Osteoblast (primary cell): ENCODE data around the gene TRPC4. TPM values are rescaled to one million over a fixed set of nuclear protein-coding genes. Genes with fewer than 3 reads are reported as not detected.

ENCODE experiments used
- DNase-seq: peaks from one replicate; pipeline ENCODE4 v3.0.0; 2011; ENCODE audit warnings: low spot score, mixed read lengths; ENCODE audit not compliant: insufficient read length; ENCODE audit errors: missing footprints
- H2AFZ ChIP-seq: 2 replicates; pipeline ENCODE4 v1.6.0; 2011; ENCODE audit warnings: mild to moderate bottlenecking, low read length
- H3K27ac ChIP-seq: 2 replicates; pipeline ENCODE4 v1.5.1; 2011; ENCODE audit warnings: mild to moderate bottlenecking, low read depth, low read length, moderate library complexity
- H3K27me3 ChIP-seq: 2 replicates; pipeline ENCODE4 v1.6.0; 2012; ENCODE audit warnings: mild to moderate bottlenecking, control low read depth, inconsistent platforms, low read length, moderate library complexity; ENCODE audit not compliant: insufficient read depth
- H3K36me3 ChIP-seq: 2 replicates; pipeline ENCODE4 v1.5.1; 2011; ENCODE audit warnings: mild to moderate bottlenecking, low read length, control low read depth, moderate library complexity; ENCODE audit not compliant: insufficient read depth
- H3K4me1 ChIP-seq: 2 replicates; pipeline ENCODE4 v1.5.1; 2011; ENCODE audit warnings: mild to moderate bottlenecking, low read length, control low read depth, moderate library complexity; ENCODE audit not compliant: insufficient read depth
- H3K4me2 ChIP-seq: 2 replicates; pipeline ENCODE4 v1.6.0; 2011; ENCODE audit warnings: mild to moderate bottlenecking, low read length; ENCODE audit not compliant: insufficient read depth
- H3K4me3 ChIP-seq: fragments of 200-600 bp; sonication (generic); 3 replicates; pipeline ENCODE4 v1.5.1; 2012; ENCODE audit warnings: mild to moderate bottlenecking, low read length, inconsistent platforms; ENCODE audit not compliant: insufficient read depth
- H3K79me2 ChIP-seq: 2 replicates; pipeline ENCODE4 v1.6.0; 2012; ENCODE audit warnings: mild to moderate bottlenecking, low read length, control low read depth, inconsistent platforms; ENCODE audit not compliant: insufficient read depth
- H3K9me3 ChIP-seq: 2 replicates; pipeline ENCODE4 v1.5.1; 2011; ENCODE audit warnings: low read depth, low read length, control low read depth
- H4K20me1 ChIP-seq: 2 replicates; pipeline ENCODE4 v1.6.0; 2012; ENCODE audit warnings: mild to moderate bottlenecking, low read length, control low read depth; ENCODE audit not compliant: insufficient read depth
- CTCF ChIP-seq: IDR thresholded peaks from 2 replicates; pipeline ENCODE4 v1.5.1; 2011; ENCODE audit warnings: mild to moderate bottlenecking, low read depth, low read length, moderate library complexity; ENCODE audit errors: extremely low read depth
- total RNA-seq: library from RNA; depleted of rRNA; stranded (reverse); fragments of >200 nt; gene quantifications from 2 replicates; pipeline ENCODE4 v1.2.3, GENCODE V29; 2012

The TRPC4 gene
- total RNA-seq, 1 donor = 9.8 TPM

DNA sequence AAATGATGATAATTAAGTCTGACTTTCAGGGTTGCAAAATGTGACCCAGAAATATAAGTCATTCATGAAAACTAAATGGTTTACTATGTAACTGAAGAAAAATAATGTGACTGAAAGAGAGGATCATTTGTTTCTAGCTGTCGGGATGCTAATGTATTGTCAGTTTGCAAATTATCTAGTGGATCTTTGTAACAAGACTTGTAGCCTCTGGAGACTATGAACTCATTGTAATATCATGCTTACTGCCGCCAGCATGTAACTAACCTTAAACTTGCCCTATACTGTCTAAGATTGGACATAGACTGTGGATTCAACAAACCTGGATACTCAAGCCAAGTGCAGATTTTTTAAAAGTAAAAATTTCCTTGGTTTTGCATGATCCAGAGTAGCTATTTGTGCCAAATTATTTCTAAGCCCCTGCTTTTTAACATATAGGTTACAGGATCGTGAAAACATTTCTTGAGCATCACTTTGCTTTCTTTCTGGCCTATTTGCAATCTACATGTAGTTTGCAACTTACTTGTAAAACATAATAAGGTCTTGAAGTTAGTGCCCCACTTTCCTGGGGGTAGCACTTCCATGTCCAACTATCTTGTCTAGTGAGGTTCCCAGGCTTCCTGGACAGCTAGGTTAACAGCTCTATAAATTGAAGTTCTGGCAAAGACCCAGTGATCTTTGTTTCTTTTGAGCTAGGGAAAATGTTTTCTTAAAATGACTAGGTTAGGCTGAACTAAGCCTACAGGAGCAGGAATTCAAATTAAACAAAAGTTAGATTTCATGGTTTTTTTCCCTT is 267.7 kb downstream of the TRPC4 start:
- Histone ChIP-seq H3K79me2 (peaks cover 24% of the 10 kb centered on the region), H3K4me2 (no peak overlapping the region), H3K36me3 (peaks cover 4% of the 10 kb centered on the region), H4K20me1 (no peaks in the 10 kb centered on the region), H3K4me1 (peaks cover 22% of the 10 kb centered on the region), H3K4me3 (no peak overlapping the region), H3K27ac (no peak overlapping the region), H2AFZ (peak overlapping the region; percentile 38), H3K9me3 (no peaks in the 10 kb centered on the region), H3K27me3 (no peaks in the 10 kb centered on the region)
- TF ChIP-seq CTCF = no peak
- DNase-seq = no peak

DNA sequence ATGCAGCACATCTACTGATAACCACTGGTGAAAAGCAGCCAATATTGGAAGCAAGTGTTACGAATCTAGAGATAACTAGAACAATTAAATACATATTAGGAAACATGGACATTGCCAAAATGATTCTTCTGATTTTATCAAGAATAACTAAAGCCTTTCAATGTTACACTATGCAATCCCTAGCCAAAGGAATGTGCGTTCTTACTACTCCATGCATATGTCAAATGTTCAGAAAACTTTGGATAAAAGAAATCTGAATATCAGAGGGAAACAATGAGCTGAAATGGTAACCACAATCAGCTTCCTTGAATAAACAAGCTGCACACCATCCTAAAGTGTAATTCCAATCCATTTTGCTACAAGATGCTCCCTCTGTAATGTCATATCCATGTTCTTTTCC is 270.1 kb downstream of the TRPC4 start:
- Histone ChIP-seq H3K4me3 (peak overlapping the region; percentile 72), H3K27me3 (no peaks in the 10 kb centered on the region), H2AFZ (peak overlapping the region; percentile 7), H3K4me1 (peaks cover 33% of the 10 kb centered on the region), H3K36me3 (peaks cover 23% of the 10 kb centered on the region), H3K27ac (peak overlapping the region; percentile 76), H3K9me3 (no peaks in the 10 kb centered on the region), H3K79me2 (peaks cover 41% of the 10 kb centered on the region), H3K4me2 (peak overlapping the region; percentile 75), H4K20me1 (peaks cover 2% of the 10 kb centered on the region)
- DNase-seq = no peak
- no peak for TF ChIP-seq CTCF

GRCh38 chr13:37598597-37598996 is 271.0 kb downstream of the TRPC4 start, which contains the start of gene POSTN:
POSTN (minus strand) TSS chr13:37598768; CDS start chr13:37598726, 42 bp downstream.
- peak within 1 kb of the TSS; percentile 72 for H3K4me3 ChIP-seq
- peaks cover 44% of the 10 kb centered on the region for H3K79me2 ChIP-seq

More at GRCh38 chr13:37598597-37598996, 271.0 kb downstream of the TRPC4 start, which contains the start of gene POSTN:
- Histone ChIP-seq H3K9me3 (no peaks in the 10 kb centered on the region), H3K27me3 (no peaks in the 10 kb centered on the region), H4K20me1 (peaks cover 2% of the 10 kb centered on the region), H3K4me2 (peak within 1 kb of the TSS; percentile 75), H3K4me1 (peaks cover 33% of the 10 kb centered on the region), H3K27ac (peak within 1 kb of the TSS; percentile 76), H2AFZ (peak within 1 kb of the TSS; percentile 68), H3K36me3 (peaks cover 31% of the 10 kb centered on the region)
- no peak for TF ChIP-seq CTCF
- no peak for DNase-seq
